Hepatocyte (in vitro differentiated cells): ENCODE results near the gene WDR59.

Experiments used
- EZH2 ChIP-seq: fragments of 200-600 bp; sonication (generic); IDR thresholded peaks from 2 replicates; pipeline ENCODE4 v1.6.1; 2016; ENCODE audit warnings: antibody characterized with exemption, mild to moderate bottlenecking, borderline replicate concordance
- EZH2phosphoT487 ChIP-seq: fragments of 200-600 bp; sonication (generic); IDR thresholded peaks from one replicate; pipeline ENCODE4 v1.6.1; 2018; ENCODE audit warnings: antibody characterized with exemption, mild to moderate bottlenecking, low read depth, moderate library complexity; ENCODE audit not compliant: unreplicated experiment, severe bottlenecking
- TF ChIP-seq, protein P1 (sequence below): fragments of 200-600 bp; sonication (generic); IDR thresholded peaks from 2 replicates; pipeline ENCODE4 v1.5.1; 2016; ENCODE audit warnings: antibody characterized with exemption, mild to moderate bottlenecking; ENCODE audit not compliant: poor library complexity

- TF ChIP-seq, protein P1, sequence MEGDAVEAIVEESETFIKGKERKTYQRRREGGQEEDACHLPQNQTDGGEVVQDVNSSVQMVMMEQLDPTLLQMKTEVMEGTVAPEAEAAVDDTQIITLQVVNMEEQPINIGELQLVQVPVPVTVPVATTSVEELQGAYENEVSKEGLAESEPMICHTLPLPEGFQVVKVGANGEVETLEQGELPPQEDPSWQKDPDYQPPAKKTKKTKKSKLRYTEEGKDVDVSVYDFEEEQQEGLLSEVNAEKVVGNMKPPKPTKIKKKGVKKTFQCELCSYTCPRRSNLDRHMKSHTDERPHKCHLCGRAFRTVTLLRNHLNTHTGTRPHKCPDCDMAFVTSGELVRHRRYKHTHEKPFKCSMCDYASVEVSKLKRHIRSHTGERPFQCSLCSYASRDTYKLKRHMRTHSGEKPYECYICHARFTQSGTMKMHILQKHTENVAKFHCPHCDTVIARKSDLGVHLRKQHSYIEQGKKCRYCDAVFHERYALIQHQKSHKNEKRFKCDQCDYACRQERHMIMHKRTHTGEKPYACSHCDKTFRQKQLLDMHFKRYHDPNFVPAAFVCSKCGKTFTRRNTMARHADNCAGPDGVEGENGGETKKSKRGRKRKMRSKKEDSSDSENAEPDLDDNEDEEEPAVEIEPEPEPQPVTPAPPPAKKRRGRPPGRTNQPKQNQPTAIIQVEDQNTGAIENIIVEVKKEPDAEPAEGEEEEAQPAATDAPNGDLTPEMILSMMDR, result no peak
- no peak for TF ChIP-seq EZH2
- no peak for TF ChIP-seq EZH2phosphoT487
Measured at GRCh38 chr16:74888888-74889287, 96.0 kb downstream of the WDR59 start.
